GM11168 (cell line): ENCODE results near the gene PDZRN4.
"Not testable (repeated sequence)": the region's sequence is repeated elsewhere in the genome, so short reads cannot be mapped to it uniquely, and the experiment has no call there.

Source experiments
- in situ Hi-C: fragments of 300-500 bp; cut with MboI; formaldehyde crosslinking; loops from one replicate; pipeline ENCODE4 v1.12.0; 2022; ENCODE audit warnings: low sequenced_read_pairs; ENCODE audit not compliant: unreplicated experiment

PDZRN4 gene

GRCh38 chr12:41532072-41532471 lies 344.0 kb downstream of the PDZRN4 start:
- in situ Hi-C loops, result no loop called here

GRCh38 chr12:41536813-41537490 lies 348.8 kb downstream of the PDZRN4 start:
- in situ Hi-C loops, result no loop called here

- in situ Hi-C loops, result no loop called here
Observed at GRCh38 chr12:41537522-41537921, 349.4 kb downstream of the PDZRN4 start.

GRCh38 chr12:41545761-41546160 lies 357.6 kb downstream of the PDZRN4 start:
- in situ Hi-C loops, result no loop called here

- in situ Hi-C loops, result not testable (repeated sequence)
Observed at GRCh38 chr12:41547071-41547470, 359.0 kb downstream of the PDZRN4 start.

- in situ Hi-C loops, result no loop called here
Observed at GRCh38 chr12:41548926-41549325, 360.8 kb downstream of the PDZRN4 start.

GRCh38 chr12:41552588-41552987 lies 364.5 kb downstream of the PDZRN4 start:
- in situ Hi-C loops, result no loop called here

GRCh38 chr12:41556176-41556575 lies 368.1 kb downstream of the PDZRN4 start:
- in situ Hi-C loops, result no loop called here

- in situ Hi-C loops, result no loop called here
Observed at GRCh38 chr12:41557344-41557743, 369.2 kb downstream of the PDZRN4 start.

GRCh38 chr12:41558671-41559070 lies 370.6 kb downstream of the PDZRN4 start:
- in situ Hi-C loops, result no loop called here

GRCh38 chr12:41563051-41563450 lies 374.9 kb downstream of the PDZRN4 start:
- in situ Hi-C loops, result no loop called here

- in situ Hi-C loops, result no loop called here
Observed at GRCh38 chr12:41564816-41565215, 376.7 kb downstream of the PDZRN4 start.

GRCh38 chr12:41566703-41567102 lies 378.6 kb downstream of the PDZRN4 start:
- in situ Hi-C loops, result no loop called here

GRCh38 chr12:41573445-41573844 lies 385.3 kb downstream of the PDZRN4 start:
- in situ Hi-C loops, result no loop called here

- in situ Hi-C loops, result no loop called here
Observed at GRCh38 chr12:41576925-41577324, 388.8 kb downstream of the PDZRN4 start.

- in situ Hi-C loops, result no loop called here
Observed at GRCh38 chr12:41577995-41578394, 389.9 kb downstream of the PDZRN4 start.

GRCh38 chr12:41585784-41586183 lies 397.7 kb downstream of the PDZRN4 start:
- in situ Hi-C loops, result no loop called here

GRCh38 chr12:41587574-41587973 lies 399.5 kb downstream of the PDZRN4 start:
- in situ Hi-C loops, result no loop called here

- in situ Hi-C loops, result no loop called here
Observed at GRCh38 chr12:41589878-41590277, 401.8 kb downstream of the PDZRN4 start.

- in situ Hi-C loops, result no loop called here
Observed at GRCh38 chr12:41596190-41596589, 408.1 kb downstream of the PDZRN4 start.

- in situ Hi-C loops, result no loop called here
Observed at GRCh38 chr12:41604830-41605229, 416.7 kb downstream of the PDZRN4 start.

- in situ Hi-C loops, result no loop called here
Observed at GRCh38 chr12:41605545-41606305, 417.6 kb downstream of the PDZRN4 start.
